Caco-2 (cell line): ENCODE data around the gene DEPP1. TPM values are rescaled to one million over a fixed set of nuclear protein-coding genes. Genes with fewer than 3 reads are reported as not detected.

ENCODE experiments used
- Bru-seq: library from RNA; stranded (reverse); fragments of 400-500 nt; gene quantifications from one replicate; lab custom pipeline; 2021; lab: Mats Ljungman, UMichigan
- BruChase-seq, 2 experiments: library from RNA; stranded (reverse); fragments of 400-500 nt; gene quantifications; one replicate each; lab custom pipeline; 2021; lab: Mats Ljungman, UMichigan
- BruUV-seq: library from RNA; stranded (reverse); fragments of 400-500 nt; replicated peaks from 2 replicates; lab custom pipeline; 2021; lab: Mats Ljungman, UMichigan
- CTCF ChIA-PET: fragments of 300-600 bp; sonication (Branson Sonifier 250); formaldehyde crosslinking; loops from one replicate; lab custom pipeline; 2022; ENCODE audit warnings: antibody characterized with exemption; lab: Charles Lee
- POLR2A ChIA-PET: fragments of 300-600 bp; sonication (Branson Sonifier 250); formaldehyde crosslinking; loops from one replicate; lab custom pipeline; 2022; ENCODE audit warnings: antibody characterized with exemption; lab: Charles Lee
- DNase-seq, 2 experiments: peaks; one replicate each; pipeline versions ENCODE4 v3.0.0 to v3.0.0-alpha.2; 2020 to 2022
- H3K27me3 ChIP-seq: replicated peaks from 2 replicates; pipeline ENCODE4 v1.6.0; 2011; ENCODE audit warnings: low read length; ENCODE audit not compliant: control insufficient read depth, insufficient read depth
- H3K36me3 ChIP-seq: 2 replicates; pipeline ENCODE4 v1.5.1; 2011; ENCODE audit warnings: low read length; ENCODE audit not compliant: control insufficient read depth, insufficient read depth
- H3K4me1 ChIP-seq: fragments of 250-450 bp; sonication (Bioruptor Pico); 2 replicates; pipeline ENCODE4 v1.5.1; 2020; ENCODE audit warnings: mild to moderate bottlenecking
- H3K4me3 ChIP-seq: 2 replicates; pipeline ENCODE4 v1.5.1; 2011; ENCODE audit warnings: low read depth, mild to moderate bottlenecking, control low read depth, low read length
- H3K9me3 ChIP-seq: fragments of 250-450 bp; sonication (Bioruptor Pico); 2 replicates; pipeline ENCODE4 v1.5.1; 2020; ENCODE audit warnings: mild to moderate bottlenecking, moderate library complexity
- H3K27ac Mint-ChIP-seq: one replicate; pipeline ENCODE4 v1.8.0; 2022; ENCODE audit warnings: mixed read lengths; ENCODE audit not compliant: unreplicated experiment
- H3K27me3 Mint-ChIP-seq: one replicate; pipeline ENCODE4 v1.8.0; 2022; ENCODE audit warnings: mixed read lengths; ENCODE audit not compliant: insufficient read depth, unreplicated experiment
- H3K36me3 Mint-ChIP-seq: one replicate; pipeline ENCODE4 v1.8.0; 2022; ENCODE audit warnings: mild to moderate bottlenecking, mixed read lengths; ENCODE audit not compliant: insufficient read depth, unreplicated experiment
- H3K4me1 Mint-ChIP-seq: one replicate; pipeline ENCODE4 v1.8.0; 2022; ENCODE audit warnings: low read depth, mixed read lengths; ENCODE audit not compliant: unreplicated experiment
- H3K4me3 Mint-ChIP-seq: one replicate; pipeline ENCODE4 v1.8.0; 2022; ENCODE audit warnings: mild to moderate bottlenecking, moderate library complexity, mixed read lengths; ENCODE audit not compliant: unreplicated experiment
- H3K9me3 Mint-ChIP-seq: one replicate; pipeline ENCODE4 v1.8.0; 2022; ENCODE audit warnings: mixed read lengths; ENCODE audit not compliant: unreplicated experiment
- intact Hi-C: fragments of 100-400 bp; cut with micrococcal nuclease; formaldehyde crosslinking; loops from one replicate; pipeline ENCODE4 v1.10.0; 2022; ENCODE audit not compliant: unreplicated experiment
- long read RNA-seq: library from polyadenylated mRNA; stranded (forward); transcript quantifications from one replicate; pipeline ENCODE4 v2.0.0, GENCODE V29; 2022
- total RNA-seq: library from RNA; stranded (reverse); gene quantifications from 2 replicates; pipeline ENCODE4 v1.2.3, GENCODE V29; 2022
- TF ChIP-seq, protein P1 (sequence below), 2 experiments: fragments of 200-600 bp in 1 of 2; IDR thresholded peaks; 1 replicate in 1 of 2; 2 replicates in 1 of 2; pipeline versions ENCODE4 v1.5.1 to v1.8.0; 2011 to 2022; ENCODE audit warnings: antibody characterized with exemption in 1 of 2, control low read depth in 1 of 2, inconsistent platforms in 1 of 2, low read depth in 1 of 2, low read length in 1 of 2, mild to moderate bottlenecking in 1 of 2, moderate library complexity in 1 of 2; ENCODE audit not compliant: insufficient read depth in 1 of 2, severe bottlenecking in 1 of 2, unreplicated experiment in 1 of 2

DEPP1 gene, protein sequence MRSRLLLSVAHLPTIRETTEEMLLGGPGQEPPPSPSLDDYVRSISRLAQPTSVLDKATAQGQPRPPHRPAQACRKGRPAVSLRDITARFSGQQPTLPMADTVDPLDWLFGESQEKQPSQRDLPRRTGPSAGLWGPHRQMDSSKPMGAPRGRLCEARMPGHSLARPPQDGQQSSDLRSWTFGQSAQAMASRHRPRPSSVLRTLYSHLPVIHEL
- total RNA-seq (7.0 and 13.6 TPM in 2 replicates), Bru-seq, nascent RNA (percentile 60 among the genes with signal in this experiment), BruChase-seq, experiment 1, labeled RNA remaining after a 2-hour chase (percentile 54 among the genes with signal in this experiment), BruChase-seq, experiment 2, labeled RNA remaining after a 6-hour chase (percentile 49 among the genes with signal in this experiment)
- long read RNA-seq, transcript DEPP1-201 (2 exons, 2,120 nt) = major isoform, 14 of 17 reads
- long read RNA-seq, partial matches to known transcripts = 0 of 17 reads
- long read RNA-seq, other reads (novel, unspliced or antisense) = 3 of 17 reads

DNA sequence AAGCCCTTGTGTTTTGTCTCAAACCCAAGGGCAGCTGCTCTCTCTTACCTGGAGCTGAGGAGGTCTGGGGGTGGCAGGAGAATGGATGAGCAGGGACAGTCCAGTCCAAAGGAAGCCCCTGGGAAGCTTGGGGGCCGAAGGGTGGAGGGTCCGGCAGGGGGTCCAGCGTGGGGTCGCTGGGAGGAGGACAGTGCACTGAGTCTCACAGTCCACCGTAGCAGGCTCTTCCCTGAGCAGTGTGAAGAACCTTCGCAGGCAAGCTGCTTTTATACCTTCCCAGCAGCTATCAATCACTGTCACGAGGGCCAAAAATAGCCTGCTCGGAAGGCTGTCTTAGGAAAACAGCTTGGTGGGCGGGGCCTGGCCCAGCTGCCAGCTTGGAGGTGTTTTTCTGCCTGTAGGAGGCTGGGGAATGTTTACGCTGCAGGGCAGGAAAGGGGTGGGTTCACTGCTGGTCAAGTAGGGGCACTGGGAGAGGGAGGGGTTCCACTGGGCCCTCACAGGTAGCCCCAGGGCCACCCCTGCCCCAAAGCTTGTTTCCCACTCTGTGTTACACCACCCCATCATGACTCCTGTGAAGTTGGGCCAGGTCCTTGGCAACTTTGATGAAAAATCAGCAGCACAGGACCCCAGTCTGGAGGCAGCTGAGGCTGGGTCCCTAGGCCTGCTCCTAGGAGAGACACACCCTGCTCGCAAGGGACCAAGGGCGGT is at the start of gene DEPP1:
TSS of gene DEPP1 (minus strand) at position 240 of the 711 bp plus-strand sequence. CDS start 779 bp downstream, outside the sequence.
- no TSS peak for BruUV-seq
- peaks cover 77% of the 10 kb centered on the region for H3K4me1 ChIP-seq
- peak within 1 kb of the TSS; percentile 74 for H3K4me3 Mint-ChIP-seq
- H3K27me3 ChIP-seq = no peaks in the 10 kb centered on the region
- H3K4me3 ChIP-seq = peak within 1 kb of the TSS; percentile 13; the same call in 1 of the 2 replicates
- POLR2A ChIA-PET = interaction anchor here (0.5 to 2.0 kb wide), 13 partner anchors 10 to 110 kb away, joined by 3 to 28 read pairs (median 6); partner anchors contain the start of genes RASSF4 and ZNF22
- peaks cover 48% of the 10 kb centered on the region for H3K4me1 Mint-ChIP-seq
- TF ChIP-seq, protein P1, sequence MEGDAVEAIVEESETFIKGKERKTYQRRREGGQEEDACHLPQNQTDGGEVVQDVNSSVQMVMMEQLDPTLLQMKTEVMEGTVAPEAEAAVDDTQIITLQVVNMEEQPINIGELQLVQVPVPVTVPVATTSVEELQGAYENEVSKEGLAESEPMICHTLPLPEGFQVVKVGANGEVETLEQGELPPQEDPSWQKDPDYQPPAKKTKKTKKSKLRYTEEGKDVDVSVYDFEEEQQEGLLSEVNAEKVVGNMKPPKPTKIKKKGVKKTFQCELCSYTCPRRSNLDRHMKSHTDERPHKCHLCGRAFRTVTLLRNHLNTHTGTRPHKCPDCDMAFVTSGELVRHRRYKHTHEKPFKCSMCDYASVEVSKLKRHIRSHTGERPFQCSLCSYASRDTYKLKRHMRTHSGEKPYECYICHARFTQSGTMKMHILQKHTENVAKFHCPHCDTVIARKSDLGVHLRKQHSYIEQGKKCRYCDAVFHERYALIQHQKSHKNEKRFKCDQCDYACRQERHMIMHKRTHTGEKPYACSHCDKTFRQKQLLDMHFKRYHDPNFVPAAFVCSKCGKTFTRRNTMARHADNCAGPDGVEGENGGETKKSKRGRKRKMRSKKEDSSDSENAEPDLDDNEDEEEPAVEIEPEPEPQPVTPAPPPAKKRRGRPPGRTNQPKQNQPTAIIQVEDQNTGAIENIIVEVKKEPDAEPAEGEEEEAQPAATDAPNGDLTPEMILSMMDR (IDR thresholded peaks at IDR 0.05; ENCODE audit: insufficient read depth in 1 of 2, low read depth in 1 of 2, low read length in 1 of 2, severe bottlenecking in 1 of 2, unreplicated experiment in 1 of 2) = peak in 1 of 2 experiments; percentile 24
- H3K9me3 Mint-ChIP-seq = no peaks in the 10 kb centered on the region
- peak within 1 kb of the TSS; percentile 89 for H3K27ac Mint-ChIP-seq
- intact Hi-C loops = loop anchor here (1.0 to 5.0 kb wide), 2 partner anchors 22 to 116 kb away; partner anchors contain the start of gene ZNF22
- peaks cover 27% of the 10 kb centered on the region for H3K36me3 Mint-ChIP-seq
- CTCF ChIA-PET = interaction anchor here (0.8 to 1.7 kb wide), 13 partner anchors 11 to 116 kb away, joined by 3 to 26 read pairs (median 6); partner anchors contain the start of gene RASSF4
- H3K9me3 ChIP-seq = no peaks in the 10 kb centered on the region
- H3K27me3 Mint-ChIP-seq = no peaks in the 10 kb centered on the region
- DNase-seq = peak; percentile 97 to 98
- H3K36me3 ChIP-seq = no peaks in the 10 kb centered on the region

DNA sequence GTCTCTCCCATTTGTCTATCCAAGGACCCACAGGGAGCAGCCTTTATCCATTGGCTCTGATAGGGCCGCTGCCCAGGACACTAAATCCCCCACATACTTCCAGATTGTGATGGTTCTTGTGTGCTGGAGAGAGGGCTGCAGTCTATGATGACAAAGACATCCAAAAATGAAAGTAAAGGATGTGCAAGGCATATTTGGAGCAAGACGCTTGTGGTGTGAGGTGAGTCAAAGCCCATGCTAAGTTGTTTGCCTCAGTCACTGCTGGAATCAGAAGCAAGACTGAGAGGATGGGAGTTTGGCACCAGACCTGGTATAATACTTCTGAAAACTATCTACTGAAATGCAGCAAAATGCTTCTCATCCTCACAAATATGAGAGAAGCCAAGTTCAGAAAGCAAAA is 44.8 kb upstream of the DEPP1 start:
- peaks cover 2% of the 10 kb centered on the region for H3K27me3 Mint-ChIP-seq
- BruUV-seq = no TSS peak
- no peaks in the 10 kb centered on the region for H3K36me3 Mint-ChIP-seq

More for the DNA sequence above, 44.8 kb upstream of the DEPP1 start:
- Histone ChIP-seq H3K9me3 (no peaks in the 10 kb centered on the region), H3K4me3 (no peak overlapping the region), H3K36me3 (no peaks in the 10 kb centered on the region), H3K27me3 (no peaks in the 10 kb centered on the region), H3K4me1 (no peaks in the 10 kb centered on the region)
- ChIA-PET POLR2A (no interaction called here), CTCF (no interaction called here)
- H3K9me3 Mint-ChIP-seq = no peaks in the 10 kb centered on the region
- intact Hi-C loops = no loop called here
- no peak for DNase-seq
- TF ChIP-seq, protein P1 (IDR thresholded peaks at IDR 0.05; ENCODE audit: insufficient read depth in 1 of 2, low read depth in 1 of 2, low read length in 1 of 2, severe bottlenecking in 1 of 2, unreplicated experiment in 1 of 2) = no peak
- H3K27ac Mint-ChIP-seq = no peak overlapping the region
- no peaks in the 10 kb centered on the region for H3K4me1 Mint-ChIP-seq
- no peak overlapping the region for H3K4me3 Mint-ChIP-seq
